ENCODE measurements around the gene CGRRF1. TPM values are rescaled to one million over a fixed set of nuclear protein-coding genes. Genes with fewer than 3 reads are reported as not detected.

CGRRF1 gene, protein sequence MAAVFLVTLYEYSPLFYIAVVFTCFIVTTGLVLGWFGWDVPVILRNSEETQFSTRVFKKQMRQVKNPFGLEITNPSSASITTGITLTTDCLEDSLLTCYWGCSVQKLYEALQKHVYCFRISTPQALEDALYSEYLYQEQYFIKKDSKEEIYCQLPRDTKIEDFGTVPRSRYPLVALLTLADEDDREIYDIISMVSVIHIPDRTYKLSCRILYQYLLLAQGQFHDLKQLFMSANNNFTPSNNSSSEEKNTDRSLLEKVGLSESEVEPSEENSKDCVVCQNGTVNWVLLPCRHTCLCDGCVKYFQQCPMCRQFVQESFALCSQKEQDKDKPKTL
- total RNA-seq (2014; rRNA removed) = 9.3 and 14.5 TPM in 2 replicates
- polyA plus RNA-seq (2012) = 10.8 TPM

- peak; percentile 98 for DNase-seq (ENCODE audit: low read depth)
Observed at GRCh38 chr14:54509546-54510501, at the start of gene CGRRF1. Gene CGRRF1, plus strand, starts transcription at chr14:54509906. Its CDS starts 54 bp downstream, at chr14:54509960.

DNA sequence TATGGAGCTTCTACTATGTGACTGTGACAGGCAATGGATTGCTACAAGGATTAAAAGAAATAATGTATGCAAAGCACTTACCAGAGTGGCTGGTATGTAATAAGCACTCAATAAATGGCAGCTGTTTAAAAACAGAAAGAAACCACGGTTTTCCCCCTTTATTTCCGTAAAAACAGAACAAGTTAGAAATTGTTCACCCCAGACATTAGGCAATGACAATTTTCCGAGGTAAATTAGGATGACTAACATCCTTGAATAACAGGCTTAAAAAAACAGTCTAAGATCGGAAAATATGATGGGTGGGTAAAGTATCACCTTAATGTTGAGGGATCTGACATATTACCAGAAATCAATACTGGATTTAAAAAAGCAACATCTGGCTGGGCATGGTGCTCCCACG lies 47.7 kb upstream of the CGRRF1 start:
- peak; percentile 40 for DNase-seq (ENCODE audit: low read depth)

- DNase-seq (ENCODE audit: low read depth) = no peak
Observed at GRCh38 chr14:54465654-54466053, 44.1 kb upstream of the CGRRF1 start.

DNA sequence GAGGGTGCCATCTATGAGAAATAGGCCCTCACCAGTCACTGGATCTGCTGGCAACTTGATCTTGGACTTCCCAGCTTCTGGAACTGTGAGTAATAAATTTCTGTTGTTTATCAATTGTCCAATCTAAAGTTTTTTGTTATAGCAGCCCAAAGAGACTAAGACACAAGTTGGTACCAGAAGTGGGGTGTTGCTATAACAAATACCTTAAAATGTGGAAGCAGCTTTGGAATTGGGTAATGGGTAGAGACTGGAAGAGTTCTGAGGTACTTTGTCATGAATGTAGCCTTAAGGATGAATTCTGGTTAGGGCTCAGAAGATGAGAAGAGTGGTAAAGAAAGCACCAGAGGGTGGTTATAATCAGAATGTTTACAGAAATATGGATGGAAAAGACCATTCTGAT lies 42.4 kb upstream of the CGRRF1 start:
- no peak for DNase-seq (ENCODE audit: low read depth)

- DNase-seq (ENCODE audit: low read depth) = no peak
Observed at GRCh38 chr14:54470701-54471100, 39.0 kb upstream of the CGRRF1 start.

DNA sequence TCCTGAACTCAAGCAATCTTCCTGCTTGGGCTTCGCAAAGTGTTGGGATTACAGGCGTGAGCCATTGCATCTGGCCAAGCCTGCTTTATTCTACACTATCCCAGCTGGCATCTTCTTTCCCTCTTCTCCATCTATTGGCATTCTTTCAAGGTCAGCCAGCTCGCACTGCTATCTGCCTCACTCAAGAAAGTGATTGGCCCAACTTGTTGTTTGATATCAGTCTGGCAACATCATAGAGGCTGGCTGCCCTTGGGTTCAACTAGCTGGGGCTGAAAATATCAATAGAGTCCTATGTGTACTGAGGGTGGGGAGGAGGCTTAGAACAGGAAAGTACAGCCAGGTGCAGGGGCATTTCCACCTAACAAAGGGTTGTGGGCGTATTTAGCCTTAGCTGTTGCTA lies 38.1 kb upstream of the CGRRF1 start:
- no peak for DNase-seq (ENCODE audit: low read depth)

DNA sequence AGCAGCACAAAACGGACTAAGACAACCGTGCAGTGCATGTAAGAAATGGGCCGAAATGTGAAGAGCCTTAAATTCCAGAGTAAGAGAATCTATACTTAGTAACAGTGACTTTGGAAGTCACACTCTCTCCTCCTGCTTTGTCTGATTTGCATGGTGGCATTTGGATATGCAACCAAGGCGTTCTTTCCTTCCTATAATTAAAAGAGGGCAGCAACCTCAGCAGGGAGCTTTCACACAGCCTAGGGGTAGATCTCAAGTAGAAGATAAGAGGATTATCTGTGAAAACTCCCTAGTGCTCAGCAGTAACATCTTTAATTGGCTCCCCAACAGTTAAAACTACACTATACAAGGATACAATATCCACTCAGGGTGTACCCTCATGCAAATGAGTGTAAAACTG lies 37.4 kb upstream of the CGRRF1 start:
- no peak for DNase-seq (ENCODE audit: low read depth)

- DNase-seq (ENCODE audit: low read depth) = peak; percentile 48
Observed at GRCh38 chr14:54474232-54474793, 35.4 kb upstream of the CGRRF1 start.

- DNase-seq (ENCODE audit: low read depth) = peak; percentile 52
Observed at GRCh38 chr14:54475187-54475899, 34.4 kb upstream of the CGRRF1 start.

DNA sequence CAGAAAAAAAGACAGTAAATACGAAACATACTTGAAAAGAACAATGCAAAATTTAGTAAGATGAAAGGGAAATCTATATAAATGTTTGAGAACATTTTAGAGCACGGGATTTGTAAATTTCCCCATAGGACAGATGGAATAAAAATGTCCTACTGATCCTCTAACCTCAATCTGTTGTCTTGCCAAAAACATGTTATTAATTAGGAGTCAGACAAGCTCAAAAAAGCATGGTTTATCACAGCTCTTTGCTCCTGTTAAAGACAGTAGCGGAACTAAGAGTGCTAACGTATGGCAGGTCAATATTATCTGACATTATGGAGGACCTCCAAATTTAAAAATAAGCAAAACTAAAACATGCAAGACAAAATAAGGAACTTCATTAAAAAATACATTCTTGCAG lies 33.8 kb upstream of the CGRRF1 start:
- no peak for DNase-seq (ENCODE audit: low read depth)

DNA sequence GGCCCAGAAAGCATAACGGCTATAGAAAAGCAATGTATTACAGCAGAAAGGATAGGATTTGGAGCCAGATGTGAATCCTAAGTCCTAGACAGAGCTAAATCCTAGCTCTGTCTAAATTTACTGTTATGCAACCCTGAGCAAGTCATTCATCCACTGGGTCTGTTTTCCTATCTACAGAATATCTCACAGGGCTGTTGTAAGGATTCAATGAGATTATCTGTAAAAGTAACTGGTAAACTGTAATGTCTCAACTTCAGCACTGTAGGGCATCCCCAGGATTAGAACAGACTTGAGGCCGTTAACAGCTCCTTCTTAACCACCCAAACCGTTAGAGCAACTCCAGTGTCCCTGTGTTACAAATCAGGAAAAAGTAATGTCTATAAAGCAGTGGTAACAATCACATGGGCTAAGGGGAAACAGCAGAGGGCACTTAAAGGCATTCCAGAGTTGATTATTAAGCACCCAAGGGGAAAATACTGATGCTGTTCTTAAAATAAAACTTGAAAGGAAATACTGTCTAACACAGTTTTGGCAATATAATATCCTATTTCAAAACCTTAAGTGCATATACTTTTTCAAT lies 31.0 kb upstream of the CGRRF1 start:
- no peak for DNase-seq (ENCODE audit: low read depth)

DNA sequence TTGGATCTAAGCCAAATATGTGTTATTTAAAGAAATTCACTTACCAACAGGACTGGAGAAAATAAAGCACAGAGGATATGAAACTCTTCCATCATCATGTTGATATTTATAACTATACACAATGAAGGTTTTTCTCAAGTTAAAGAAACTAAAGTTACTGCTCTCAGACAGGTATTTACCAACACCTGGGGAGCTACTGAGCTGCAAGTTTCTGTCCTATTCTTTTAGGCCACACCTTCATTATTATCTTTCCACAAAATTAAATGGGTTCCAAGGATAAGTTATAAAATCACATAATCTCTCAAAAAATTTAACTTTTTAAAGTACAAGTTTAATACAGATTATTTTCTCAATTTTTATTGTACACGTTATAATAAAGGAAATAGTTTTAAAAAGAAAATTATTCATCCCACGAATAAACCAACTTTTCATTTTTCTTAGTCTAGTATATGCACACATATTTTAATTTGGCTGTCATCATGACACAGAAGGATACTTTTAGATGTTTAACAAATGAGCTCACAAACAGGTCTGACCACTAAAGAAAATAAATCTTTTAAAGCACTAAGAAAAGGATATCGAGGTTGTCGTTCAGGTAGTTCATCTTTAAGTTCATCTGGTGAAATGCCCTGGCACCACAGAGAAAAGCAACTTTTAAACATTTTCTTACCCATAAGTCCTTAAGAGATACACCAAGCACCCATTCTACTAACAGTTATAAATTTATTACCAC lies 28.7 kb upstream of the CGRRF1 start:
- DNase-seq (ENCODE audit: low read depth) = no peak

DNA sequence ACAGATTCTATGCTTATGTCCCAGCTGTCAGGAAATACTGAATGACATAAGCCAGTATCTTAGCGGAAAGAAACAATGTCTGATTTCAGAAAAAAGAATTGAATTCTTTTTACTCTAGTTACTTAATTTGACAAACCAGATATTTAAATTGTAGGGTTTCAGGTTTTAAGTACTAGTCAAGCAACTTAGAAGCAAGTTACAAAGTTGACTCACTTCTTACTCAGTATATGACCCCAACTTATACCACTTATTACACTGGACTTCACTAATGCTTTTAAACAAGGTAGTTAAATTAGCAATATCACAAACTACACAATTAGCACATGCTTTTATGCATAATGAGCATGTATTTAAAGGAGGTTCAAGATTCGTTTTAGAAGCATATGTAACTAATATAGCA lies 28.0 kb upstream of the CGRRF1 start:
- DNase-seq (ENCODE audit: low read depth) = no peak

DNA sequence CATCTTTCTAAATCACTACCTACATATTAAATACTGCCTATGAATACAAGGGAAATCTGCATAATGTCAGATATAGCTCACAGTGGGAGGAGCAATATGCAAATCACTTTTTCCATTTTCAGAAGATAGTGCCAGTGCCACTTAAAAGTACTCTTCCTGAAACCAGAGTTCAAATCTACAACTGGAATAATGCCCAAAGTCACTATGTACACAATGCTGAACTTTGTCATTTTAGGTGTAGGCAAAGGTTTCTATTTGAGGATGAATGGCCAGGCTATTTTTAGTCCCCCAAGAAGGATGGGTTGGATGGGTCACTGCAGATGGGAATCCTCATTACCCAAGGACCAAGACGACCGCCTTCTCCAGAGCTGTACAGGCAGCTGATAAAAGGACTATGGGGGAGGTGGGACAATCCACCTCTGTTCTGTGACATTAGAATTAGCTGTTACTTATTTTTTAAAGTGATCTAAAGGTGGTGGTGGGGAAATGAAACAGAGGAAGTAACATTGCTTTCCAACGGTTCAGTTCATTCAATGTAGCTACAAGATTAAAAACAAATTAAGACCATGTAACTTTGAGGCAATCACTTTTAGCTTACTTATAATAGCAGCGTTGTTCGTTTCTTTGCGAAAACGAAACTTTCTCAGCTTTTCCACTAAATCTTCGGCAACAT lies 26.5 kb upstream of the CGRRF1 start:
- no peak for DNase-seq (ENCODE audit: low read depth)

GRCh38 chr14:54483846-54484245 lies 25.9 kb upstream of the CGRRF1 start:
- DNase-seq (ENCODE audit: low read depth) = no peak

GRCh38 chr14:54486685-54487084 lies 23.0 kb upstream of the CGRRF1 start:
- DNase-seq (ENCODE audit: low read depth) = no peak

DNA sequence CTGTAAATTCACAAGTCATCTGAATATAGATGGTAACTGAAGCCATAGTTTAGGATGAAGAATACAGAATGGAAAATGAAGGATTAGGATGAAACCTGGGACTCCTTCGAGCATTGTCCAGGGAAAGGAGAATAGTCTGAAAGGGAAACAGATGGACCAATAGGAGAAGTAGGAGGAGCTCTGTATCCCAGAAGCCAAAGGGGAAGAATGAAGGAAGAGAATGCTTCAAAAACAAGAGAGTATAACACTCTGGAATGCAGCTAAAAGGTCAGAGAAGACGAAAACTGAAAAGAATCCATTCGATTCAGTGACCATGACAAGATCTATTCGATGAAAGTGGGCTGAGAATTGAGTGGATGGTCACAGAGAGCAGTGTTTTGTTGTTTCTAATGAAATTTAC lies 21.9 kb upstream of the CGRRF1 start:
- DNase-seq (ENCODE audit: low read depth) = peak; percentile 57

- DNase-seq (ENCODE audit: low read depth) = no peak
Observed at GRCh38 chr14:54488318-54488645, 21.4 kb upstream of the CGRRF1 start.

- peak; percentile 92 for DNase-seq (ENCODE audit: low read depth)
Observed at GRCh38 chr14:54488646-54489317, 20.9 kb upstream of the CGRRF1 start, which contains the start of gene GMFB. Gene GMFB, minus strand, starts transcription at chr14:54488980. Its CDS starts 53 bp downstream, at chr14:54488927.
